Neural progenitor cell (in vitro differentiated cells): ENCODE results near the gene GALR1.

Experiments used
- EZH2 ChIP-seq: fragments of 200-600 bp; sonication (generic); IDR thresholded peaks from 2 replicates; pipeline ENCODE4 v1.6.1; 2017; ENCODE audit warnings: antibody characterized with exemption, mild to moderate bottlenecking, moderate library complexity
- EZH2phosphoT487 ChIP-seq: fragments of 200-600 bp; sonication (generic); IDR thresholded peaks from 2 replicates; pipeline ENCODE4 v1.6.1; 2017; ENCODE audit warnings: antibody characterized with exemption
- TF ChIP-seq, protein P1 (sequence below): fragments of 200-600 bp; sonication (generic); IDR thresholded peaks from 2 replicates; pipeline ENCODE4 v1.5.1; 2017; ENCODE audit warnings: antibody characterized with exemption, mild to moderate bottlenecking

DNA sequence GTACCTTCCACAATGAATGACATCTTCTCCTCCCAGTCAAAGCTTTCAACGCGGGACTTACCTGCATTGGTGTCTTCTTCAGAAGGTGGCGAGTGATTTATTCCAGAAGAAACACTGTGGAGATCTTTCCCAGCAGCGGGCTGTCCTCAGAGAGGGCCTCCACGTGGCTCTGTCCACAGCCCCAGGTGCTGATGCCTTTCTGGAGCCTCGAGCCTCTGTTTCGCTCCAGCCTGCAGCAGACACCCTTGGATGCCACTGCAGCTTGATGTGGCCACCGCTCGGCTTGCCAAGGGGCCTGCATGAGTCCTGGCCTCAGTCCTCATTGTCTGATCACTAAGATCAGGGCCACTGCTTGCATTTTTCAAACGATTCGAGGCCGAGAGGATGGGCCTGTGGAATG lies 46.6 kb upstream of the GALR1 start:
- TF ChIP-seq, protein P1, sequence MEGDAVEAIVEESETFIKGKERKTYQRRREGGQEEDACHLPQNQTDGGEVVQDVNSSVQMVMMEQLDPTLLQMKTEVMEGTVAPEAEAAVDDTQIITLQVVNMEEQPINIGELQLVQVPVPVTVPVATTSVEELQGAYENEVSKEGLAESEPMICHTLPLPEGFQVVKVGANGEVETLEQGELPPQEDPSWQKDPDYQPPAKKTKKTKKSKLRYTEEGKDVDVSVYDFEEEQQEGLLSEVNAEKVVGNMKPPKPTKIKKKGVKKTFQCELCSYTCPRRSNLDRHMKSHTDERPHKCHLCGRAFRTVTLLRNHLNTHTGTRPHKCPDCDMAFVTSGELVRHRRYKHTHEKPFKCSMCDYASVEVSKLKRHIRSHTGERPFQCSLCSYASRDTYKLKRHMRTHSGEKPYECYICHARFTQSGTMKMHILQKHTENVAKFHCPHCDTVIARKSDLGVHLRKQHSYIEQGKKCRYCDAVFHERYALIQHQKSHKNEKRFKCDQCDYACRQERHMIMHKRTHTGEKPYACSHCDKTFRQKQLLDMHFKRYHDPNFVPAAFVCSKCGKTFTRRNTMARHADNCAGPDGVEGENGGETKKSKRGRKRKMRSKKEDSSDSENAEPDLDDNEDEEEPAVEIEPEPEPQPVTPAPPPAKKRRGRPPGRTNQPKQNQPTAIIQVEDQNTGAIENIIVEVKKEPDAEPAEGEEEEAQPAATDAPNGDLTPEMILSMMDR: no peak
- no peak for TF ChIP-seq EZH2
- TF ChIP-seq EZH2phosphoT487: no peak
